ENCODE data around the gene CST7. TPM values are rescaled to one million over a fixed set of nuclear protein-coding genes. Genes with fewer than 3 reads are reported as not detected.
"Not testable (repeated sequence)": the region's sequence is repeated elsewhere in the genome, so short reads cannot be mapped to it uniquely, and the experiment has no call there.

The CST7 gene
- total RNA-seq, 6 experiments from 2014 or later = 1.1 to 4.6 (median 1.5) TPM

DNA sequence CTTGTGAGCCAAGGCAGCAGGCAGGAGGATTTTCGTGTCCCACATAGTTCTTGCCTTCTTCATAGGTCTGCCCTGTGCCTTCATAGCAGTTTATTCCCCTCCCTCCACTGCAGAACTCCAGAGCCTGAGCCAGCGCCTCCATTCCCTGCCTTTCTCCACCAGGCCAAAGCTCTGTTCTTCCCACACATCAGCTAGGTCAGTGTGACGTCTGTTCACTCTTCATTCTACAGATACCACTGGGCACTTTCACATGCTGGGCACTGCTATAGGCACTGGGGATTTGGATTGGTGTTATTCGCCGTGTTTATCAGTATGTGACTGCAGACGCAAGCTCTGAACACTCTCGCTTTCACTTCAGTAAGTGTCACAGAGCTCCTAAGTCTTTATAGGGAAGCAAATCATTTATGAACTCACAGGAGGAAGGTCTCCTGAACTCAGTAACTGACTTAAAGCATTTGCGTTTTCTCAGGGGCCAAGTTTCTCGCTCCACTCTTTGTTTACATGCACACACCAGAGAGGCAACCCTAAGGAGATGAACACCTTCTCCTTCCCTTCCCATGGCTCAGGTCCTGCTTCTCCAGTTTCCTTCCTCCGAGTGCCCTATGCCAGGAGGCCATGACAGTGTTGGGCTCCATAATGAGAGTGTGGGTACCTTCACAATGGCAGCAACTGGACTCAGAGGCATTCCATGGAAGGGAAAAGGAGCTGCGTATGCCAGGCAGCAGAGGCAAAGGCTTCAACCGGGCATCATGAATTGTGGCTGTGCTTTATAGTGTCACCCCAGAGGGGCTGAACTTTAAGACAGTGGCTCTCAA, 49.8 kb downstream of the CST7 start:
- intact Hi-C loops (cut with DNase I) = loop anchor here (5.0 to 10.0 kb wide), 2 partner anchors 63 to 176 kb away; no protein-coding TSS in a partner anchor
- Histone ChIP-seq H3K4me1 (peaks cover 0 to 6% (median under 1%) of the 10 kb centered on the region in 4 donors), H3K4me3 (no peak overlapping the region), H3K36me3 (no peaks in the 10 kb centered on the region), H3K9me3 (no peaks in the 10 kb centered on the region), H3K27ac (no peak overlapping the region), H3K27me3 (no peaks in the 10 kb centered on the region)
- TF ChIP-seq, protein P1, sequence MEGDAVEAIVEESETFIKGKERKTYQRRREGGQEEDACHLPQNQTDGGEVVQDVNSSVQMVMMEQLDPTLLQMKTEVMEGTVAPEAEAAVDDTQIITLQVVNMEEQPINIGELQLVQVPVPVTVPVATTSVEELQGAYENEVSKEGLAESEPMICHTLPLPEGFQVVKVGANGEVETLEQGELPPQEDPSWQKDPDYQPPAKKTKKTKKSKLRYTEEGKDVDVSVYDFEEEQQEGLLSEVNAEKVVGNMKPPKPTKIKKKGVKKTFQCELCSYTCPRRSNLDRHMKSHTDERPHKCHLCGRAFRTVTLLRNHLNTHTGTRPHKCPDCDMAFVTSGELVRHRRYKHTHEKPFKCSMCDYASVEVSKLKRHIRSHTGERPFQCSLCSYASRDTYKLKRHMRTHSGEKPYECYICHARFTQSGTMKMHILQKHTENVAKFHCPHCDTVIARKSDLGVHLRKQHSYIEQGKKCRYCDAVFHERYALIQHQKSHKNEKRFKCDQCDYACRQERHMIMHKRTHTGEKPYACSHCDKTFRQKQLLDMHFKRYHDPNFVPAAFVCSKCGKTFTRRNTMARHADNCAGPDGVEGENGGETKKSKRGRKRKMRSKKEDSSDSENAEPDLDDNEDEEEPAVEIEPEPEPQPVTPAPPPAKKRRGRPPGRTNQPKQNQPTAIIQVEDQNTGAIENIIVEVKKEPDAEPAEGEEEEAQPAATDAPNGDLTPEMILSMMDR (IDR thresholded peaks at IDR 0.05) = no peak
- TF ChIP-seq POLR2A (IDR thresholded peaks at IDR 0.05) = no peak
- peak in 1 of 4 donors; percentile 38 for ATAC-seq
- DNase-seq = peak in 1 of 3 donors; percentile 33
- WGBS (ENCODE audit: insufficient coverage, low coverage, low lambda C conversion rate, missing lambda C conversion rate) = 78% methylated on average over 11 of the region's 12 CpGs

- ATAC-seq = no peak
- no peaks in the 10 kb centered on the region for H3K36me3 ChIP-seq
- peaks cover 0 to 6% (median 0%) of the 10 kb centered on the region in 4 donors for H3K4me1 ChIP-seq
- TF ChIP-seq, protein P1 (IDR thresholded peaks at IDR 0.05) = no peak
- no peak for TF ChIP-seq POLR2A (IDR thresholded peaks at IDR 0.05)
- WGBS (ENCODE audit: insufficient coverage, low coverage, low lambda C conversion rate, missing lambda C conversion rate) = 89% methylated on average over 3 of the region's 4 CpGs
- no peaks in the 10 kb centered on the region for H3K9me3 ChIP-seq
- no peak overlapping the region for H3K27ac ChIP-seq
- H3K27me3 ChIP-seq = no peaks in the 10 kb centered on the region
- no peak overlapping the region for H3K4me3 ChIP-seq
- intact Hi-C loops (cut with DNase I) = loop anchor here (5.0 to 10.0 kb wide), 2 partner anchors 63 to 175 kb away; no protein-coding TSS in a partner anchor
- peak in 1 of 3 donors; percentile 13 for DNase-seq
Measured at GRCh38 chr20:24999568-24999967, 50.5 kb downstream of the CST7 start.

DNA sequence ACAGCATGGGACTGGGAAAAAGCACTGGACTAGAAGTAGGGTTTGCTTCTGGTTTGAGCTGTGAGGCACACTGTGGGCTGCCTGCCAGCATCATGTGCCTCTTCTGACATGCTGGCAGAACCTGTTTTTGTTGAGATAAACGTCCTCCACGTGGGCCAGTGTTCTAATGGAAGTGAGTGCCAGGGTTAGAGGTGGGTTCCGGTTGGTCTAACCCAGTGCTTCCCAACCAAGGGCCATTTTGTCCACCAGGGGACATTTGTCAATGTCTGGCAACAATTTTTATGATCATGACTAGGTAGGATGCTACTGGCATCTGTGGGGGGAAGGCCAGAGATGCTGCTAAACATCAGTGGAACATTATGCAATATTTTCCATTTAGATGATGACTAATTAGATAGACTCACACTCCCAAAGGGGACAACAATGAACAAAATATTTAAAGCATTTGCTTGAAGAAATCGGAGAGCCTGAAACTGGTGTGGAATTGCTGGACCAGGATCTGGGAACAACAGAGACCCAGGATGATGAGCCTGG, 51.3 kb downstream of the CST7 start:
- peaks cover 0 to 12% (median 0%) of the 10 kb centered on the region in 4 donors for H3K4me1 ChIP-seq

DNA sequence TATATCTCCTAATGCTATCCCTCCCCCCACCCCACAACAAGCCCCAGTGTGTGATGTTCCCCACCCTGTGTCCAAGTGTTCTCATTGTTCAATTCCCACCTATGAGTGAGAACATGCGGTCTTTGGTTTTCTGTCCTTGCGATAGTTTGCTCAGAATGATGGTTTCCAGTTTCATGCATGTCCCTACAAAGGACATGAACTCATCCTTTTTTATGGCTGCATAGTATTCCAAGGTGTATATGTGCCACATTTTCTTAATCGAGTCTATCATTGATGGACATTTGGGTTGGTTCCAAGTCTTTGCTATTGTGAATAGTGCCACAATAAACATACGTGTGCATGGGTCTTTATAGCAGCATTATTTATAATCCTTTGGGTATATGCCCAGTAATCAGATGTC, 52.3 kb downstream of the CST7 start:
- not testable (repeated sequence) for H3K27ac ChIP-seq

More for the DNA sequence above, 51.3 kb downstream of the CST7 start:
- WGBS (ENCODE audit: insufficient coverage, low coverage, low lambda C conversion rate, missing lambda C conversion rate) = 71% methylated on average over 2 of the region's 4 CpGs
- no peak for TF ChIP-seq POLR2A (IDR thresholded peaks at IDR 0.05)
- TF ChIP-seq, protein P1 (IDR thresholded peaks at IDR 0.05) = no peak
- ATAC-seq = peak in 3 of 4 donors; percentile 21 to 42 (median 36)
- Histone ChIP-seq H3K27ac (no peak overlapping the region), H3K4me3 (no peak overlapping the region), H3K27me3 (no peaks in the 10 kb centered on the region), H3K36me3 (no peaks in the 10 kb centered on the region), H3K9me3 (no peaks in the 10 kb centered on the region)
- intact Hi-C loops (cut with DNase I) = no loop called here
- peak in 1 of 3 donors; percentile 49 for DNase-seq

DNA sequence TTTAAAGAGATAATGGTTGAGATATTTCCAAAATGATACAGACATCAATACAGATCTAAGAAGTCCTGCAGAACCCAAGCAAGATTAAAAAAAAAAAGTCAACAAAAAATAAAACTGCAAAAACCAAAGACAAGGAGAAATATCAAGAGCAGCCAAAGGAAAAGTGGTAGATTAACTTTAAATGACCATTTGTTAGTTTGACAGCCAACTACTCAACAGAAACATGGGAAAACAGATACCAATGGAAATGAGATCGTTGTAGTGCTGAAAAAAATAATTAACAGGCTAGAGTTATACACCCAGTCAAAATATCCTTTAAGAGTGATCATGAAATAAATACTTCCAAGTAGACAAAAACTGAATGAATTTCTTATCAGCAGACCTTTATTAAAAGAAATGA, 53.9 kb downstream of the CST7 start:
- intact Hi-C loops (cut with DNase I) = no loop called here
- Histone ChIP-seq H3K27ac (no peak overlapping the region), H3K4me3 (no peak overlapping the region), H3K27me3 (no peaks in the 10 kb centered on the region), H3K9me3 (no peaks in the 10 kb centered on the region), H3K36me3 (peaks cover 0 to 6% (median 0%) of the 10 kb centered on the region in 4 donors), H3K4me1 (peaks cover 0 to 16% (median 0%) of the 10 kb centered on the region in 4 donors)
- TF ChIP-seq, protein P1 (IDR thresholded peaks at IDR 0.05) = no peak
- no peak for TF ChIP-seq POLR2A (IDR thresholded peaks at IDR 0.05)
- ATAC-seq (no peak), DNase-seq (no peak)
- WGBS (ENCODE audit: insufficient coverage, low coverage, low lambda C conversion rate, missing lambda C conversion rate) = 89% methylated on average over 1 of the region's 1 CpG

More for the DNA sequence above, 52.3 kb downstream of the CST7 start:
- ATAC-seq; H3K4me3 ChIP-seq; H3K36me3 ChIP-seq; H3K27me3 ChIP-seq; intact Hi-C loops (cut with DNase I); H3K9me3 ChIP-seq; DNase-seq: not testable (repeated sequence)
- 91% methylated on average over 4 of the region's 4 CpGs for WGBS (ENCODE audit: insufficient coverage, low coverage, low lambda C conversion rate, missing lambda C conversion rate)
- H3K4me1 ChIP-seq = peaks cover 0 to 17% (median 0%) of the 10 kb centered on the region in 4 donors

Data from right lobe of liver (tissue), 6 donors.